ENCODE measurements around the gene MAEA. TPM values are rescaled to one million over a fixed set of nuclear protein-coding genes. Genes with fewer than 3 reads are reported as not detected.

The MAEA gene
- total and polyA plus RNA-seq, 9 of the 15 experiments (the other 6 are each of a cell fraction or from before 2014, with no cell fraction given) = 2.1 to 86.5 (median 45.0) TPM

GRCh38 chr4:1271686-1272085 is 18.0 kb upstream of the MAEA start (continued):
- no peak for TF ChIP-seq AFF1 (IDR thresholded peaks at IDR 0.05; ENCODE audit: low read depth in 1 of 2, partially characterized antibody in 2 of 2)
- TF ChIP-seq ZNF274 (IDR thresholded peaks at IDR 0.05; ENCODE audit: borderline replicate concordance, low read depth, low read length) = no peak

- WGBS (ENCODE audit: insufficient coverage, low coverage, missing lambda C conversion rate) = 3% methylated on average over 9 of the region's 9 CpGs
- Histone ChIP-seq H3K4me1 (replicated peaks in 1 of 2; ENCODE audit: control insufficient read depth in 2 of 2, insufficient read depth in 2 of 2, low read length in 2 of 2) (no peaks in the 10 kb centered on the region), H2AFZ (ENCODE audit: low read depth, low read length) (no peak overlapping the region), H3K27ac (ENCODE audit: extremely low read depth, low read depth, low read length) (no peak overlapping the region), H3K4me3 (no peak overlapping the region), H3K36me3 (ENCODE audit: control insufficient read depth, insufficient read depth, low read length) (no peaks in the 10 kb centered on the region), H4K20me1 (replicated peaks; ENCODE audit: control insufficient read depth, insufficient read depth, low read length) (no peaks in the 10 kb centered on the region), H3K27me3 (ENCODE audit: control insufficient read depth in 2 of 2, insufficient read depth in 2 of 2, low read length in 2 of 2) (peaks cover 5 to 22% of the 10 kb centered on the region in 2 experiments; a peak in 4 of 5 replicates), H3K79me2 (ENCODE audit: control insufficient read depth, insufficient read depth, low read length) (no peaks in the 10 kb centered on the region), H3K4me2 (ENCODE audit: insufficient read depth, low read length) (no peak overlapping the region), H3K9me1 (ENCODE audit: control insufficient read depth, insufficient read depth, low read length) (no peaks in the 10 kb centered on the region), H3K9ac (ENCODE audit: insufficient read depth in 1 of 2, low read depth in 2 of 2, low read length in 2 of 2) (no peak overlapping the region), H3K9me3 (replicated peaks; ENCODE audit: control insufficient read depth, insufficient read depth, low read depth, low read length) (no peaks in the 10 kb centered on the region)
- ChIA-PET POLR2A (interaction anchor here (0.6 kb wide), 1 partner anchor 22 kb away, joined by 3 read pairs; no protein-coding TSS in a partner anchor), CTCF (ENCODE audit: low intra/inter-chr PET ratio) (no interaction called here)
- FAIRE-seq (no peak), DNase-seq (ENCODE audit: extremely low read depth in 1 of 4, low spot score in 3 of 4) (no peak), ATAC-seq (no peak)
- intact Hi-C loops (cut with micrococcal nuclease) (no loop called here), in situ Hi-C loops (cut with MboI) (no loop called here)
- no TSS peak for BruUV-seq (replicated peaks)
- TF ChIP-seq HBP1 (CRISPR knock-in tag; IDR thresholded peaks at IDR 0.05) (no peak), SP2 (IDR thresholded peaks at IDR 0.05; ENCODE audit: extremely low read depth, low read depth, low read length, poor library complexity, severe bottlenecking) (no peak), ZEB2 (IDR thresholded peaks at IDR 0.05) (no peak), ATF4 (CRISPR knock-in tag; IDR thresholded peaks at IDR 0.05) (no peak), CXXC5 (CRISPR knock-in tag; IDR thresholded peaks at IDR 0.05) (no peak), CREBBP (IDR thresholded peaks at IDR 0.05; ENCODE audit: low read depth, low read length) (no peak), ELK1 (CRISPR knock-in tag; IDR thresholded peaks at IDR 0.05) (no peak), ATF3 (IDR thresholded peaks at IDR 0.05) (no peak), ATF3 (CRISPR knock-in tag; conservative IDR thresholded peaks at IDR 0.05) (no peak), KDM4B (IDR thresholded peaks at IDR 0.05; ENCODE audit: borderline replicate concordance in 2 of 2, low read depth in 1 of 2) (no peak)
These were observed 14.8 kb upstream of the MAEA start for GRCh38 chr4:1274871-1275270.
